Liver (tissue), 9 donors: ENCODE measurements around the gene TMEM43. TPM values are rescaled to one million over a fixed set of nuclear protein-coding genes. Genes with fewer than 3 reads are reported as not detected.

Source experiments
- DNase-seq: peaks from one replicate; pipeline ENCODE4 v3.0.0-alpha.2; 2017; ENCODE audit warnings: low spot score
- H3K27ac ChIP-seq, 2 donors: one replicate each; pipeline ENCODE4 v1.7.0; 2013; ENCODE audit warnings: inconsistent platforms in 2 of 2, low read length in 2 of 2, control low read depth in 1 of 2, low read depth in 1 of 2, mild to moderate bottlenecking in 1 of 2
- H3K27me3 ChIP-seq, 4 donors: one replicate each; pipeline versions ENCODE4 v1.6.1 to v1.7.0; 2013; ENCODE audit warnings: low read length in 3 of 4, inconsistent platforms in 1 of 4, mild to moderate bottlenecking in 1 of 4, moderate library complexity in 1 of 4; ENCODE audit not compliant: control insufficient read depth in 4 of 4, insufficient read depth in 4 of 4
- H3K36me3 ChIP-seq, 4 donors: one replicate each; pipeline versions ENCODE4 v1.6.1 to v1.7.0; 2013; ENCODE audit warnings: low read length in 3 of 4, mild to moderate bottlenecking in 3 of 4, low read depth in 1 of 4, moderate library complexity in 1 of 4; ENCODE audit not compliant: control insufficient read depth in 4 of 4, insufficient read depth in 3 of 4
- H3K4me1 ChIP-seq, 4 donors: one replicate each; pipeline versions ENCODE4 v1.6.1 to v1.7.0; 2013; ENCODE audit warnings: low read length in 3 of 4, mild to moderate bottlenecking in 3 of 4, moderate library complexity in 1 of 4; ENCODE audit not compliant: control insufficient read depth in 4 of 4, insufficient read depth in 4 of 4
- H3K4me3 ChIP-seq, 3 donors: one replicate each; pipeline versions ENCODE4 v1.6.1 to v1.7.0; 2013; ENCODE audit warnings: low read length in 3 of 3, control low read depth in 1 of 3, low read depth in 1 of 3, mild to moderate bottlenecking in 1 of 3
- H3K9ac ChIP-seq, 2 donors: one replicate each; pipeline ENCODE4 v1.7.0; 2013; ENCODE audit warnings: low read length in 2 of 2, mild to moderate bottlenecking in 2 of 2, moderate library complexity in 2 of 2, control low read depth in 1 of 2, low read depth in 1 of 2
- H3K9me3 ChIP-seq, 4 donors: one replicate each; pipeline versions ENCODE4 v1.6.1 to v1.7.0; 2013; ENCODE audit warnings: low read length in 3 of 4; ENCODE audit not compliant: control insufficient read depth in 4 of 4
- FOXA1 ChIP-seq: IDR thresholded peaks from 2 replicates; pipeline ENCODE4 v1.6.1; 2016; ENCODE audit warnings: antibody characterized with exemption
- GABPA ChIP-seq, 2 donors: IDR thresholded peaks in 1 of 2; conservative IDR thresholded peaks in 1 of 2; 2 replicates each; pipeline ENCODE4 v1.6.1; 2016; ENCODE audit warnings: antibody characterized with exemption in 2 of 2, mild to moderate bottlenecking in 1 of 2, moderate library complexity in 1 of 2
- HNF4G ChIP-seq: IDR thresholded peaks from 2 replicates; pipeline ENCODE4 v1.6.1; 2016; ENCODE audit warnings: antibody characterized with exemption
- NR2F2 ChIP-seq: IDR thresholded peaks from 2 replicates; pipeline ENCODE4 v1.6.1; 2016; ENCODE audit warnings: antibody characterized with exemption
- RAD21 ChIP-seq, 2 donors: IDR thresholded peaks; 2 replicates each; pipeline ENCODE4 v1.6.1; 2016; ENCODE audit warnings: antibody characterized with exemption in 2 of 2, mild to moderate bottlenecking in 2 of 2
- TAF1 ChIP-seq: conservative IDR thresholded peaks from 2 replicates; pipeline ENCODE4 v1.6.1; 2016; ENCODE audit warnings: antibody characterized with exemption, mild to moderate bottlenecking
- WGBS: extraction: QIAGEN DNeasy Blood & Tissue Kit; methylation state at CpG from one replicate; pipeline ENCODE4 v1.1.7; 2013; 5-methylcytosine and 5-hydroxymethylcytosine counted together
- polyA plus RNA-seq, 2 donors: library from polyadenylated mRNA; stranded (reverse) in 1 of 2; unstranded in 1 of 2; fragments of 200-250 nt in 1 of 2; fragments of >200 nt in 1 of 2; fragmentation: Nextera tagmentation in 1 of 2; extraction: Ambion mirVana in 1 of 2; gene quantifications; one replicate each; pipeline versions ENCODE4 v1.2.1 to v1.2.3, GENCODE V29; 2013 to 2015
- total RNA-seq, 2 donors: library from RNA; depleted of rRNA; stranded (reverse); fragments of >200 nt; gene quantifications; one replicate each; pipeline ENCODE4 v1.2.3, GENCODE V29; 2014
- TF ChIP-seq, protein P1 (sequence below): IDR thresholded peaks from 2 replicates; pipeline ENCODE4 v1.6.1; 2016; ENCODE audit warnings: antibody characterized with exemption
- TF ChIP-seq, protein P2 (sequence below): IDR thresholded peaks from 2 replicates; pipeline ENCODE4 v1.6.1; 2016; ENCODE audit warnings: antibody characterized with exemption
- TF ChIP-seq, protein P3 (sequence below): IDR thresholded peaks from 2 replicates; pipeline ENCODE4 v1.6.1; 2016; ENCODE audit warnings: antibody characterized with exemption, mild to moderate bottlenecking
- TF ChIP-seq, protein P4 (sequence below): IDR thresholded peaks from 2 replicates; pipeline ENCODE4 v1.6.1; 2016; ENCODE audit warnings: antibody characterized with exemption
- TF ChIP-seq, protein P5 (sequence below): fragments of 150-350 bp; IDR thresholded peaks from 2 replicates; pipeline ENCODE4 v1.5.1; 2017; ENCODE audit warnings: improper control_type of control experiment, low read depth, low read length; ENCODE audit not compliant: missing input control
- donor health status: healthy.
- donor health status: healthy.
- donor health status: healthy.
- donor health status: healthy.
- donor health status: healthy.

Gene TMEM43
- total and polyA plus RNA-seq, 4 donors, result 7.4 to 15.1 (median 13.5) TPM

DNA sequence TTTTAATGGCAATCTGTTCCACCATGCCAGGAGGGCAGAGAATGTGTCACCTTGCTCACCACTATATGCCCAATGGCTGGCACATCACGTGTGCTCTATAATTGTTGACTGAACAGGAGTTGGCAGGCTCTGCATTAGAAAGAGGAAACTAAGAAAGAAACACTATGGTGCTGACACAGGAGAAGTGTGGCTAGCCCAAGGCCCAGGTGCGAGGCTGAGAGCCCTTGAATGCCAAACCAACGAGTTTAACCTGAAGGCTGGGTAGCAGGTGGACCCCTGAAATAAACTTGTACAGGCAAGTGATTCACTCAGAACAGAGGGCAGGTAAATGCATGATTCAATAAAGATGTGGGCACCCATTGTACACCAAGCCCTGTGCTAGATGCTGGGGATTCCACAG is 2.6 kb upstream of the TMEM43 start:
- Histone ChIP-seq H3K36me3 (no peaks in the 10 kb centered on the region), H3K9me3 (no peaks in the 10 kb centered on the region), H3K27ac (no peak overlapping the region), H3K4me3 (no peak overlapping the region), H3K27me3 (no peaks in the 10 kb centered on the region), H3K9ac (no peak overlapping the region), H3K4me1 (peaks cover 29 to 61% (median 47%) of the 10 kb centered on the region in 4 donors)
- DNase-seq, result peak; percentile 30
- TF ChIP-seq RAD21 (IDR thresholded peaks at IDR 0.05) (no peak), TAF1 (no peak), NR2F2 (no peak), FOXA1 (no peak)
- TF ChIP-seq, protein P1, sequence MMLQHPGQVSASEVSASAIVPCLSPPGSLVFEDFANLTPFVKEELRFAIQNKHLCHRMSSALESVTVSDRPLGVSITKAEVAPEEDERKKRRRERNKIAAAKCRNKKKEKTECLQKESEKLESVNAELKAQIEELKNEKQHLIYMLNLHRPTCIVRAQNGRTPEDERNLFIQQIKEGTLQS, result no peak
- TF ChIP-seq, protein P2, sequence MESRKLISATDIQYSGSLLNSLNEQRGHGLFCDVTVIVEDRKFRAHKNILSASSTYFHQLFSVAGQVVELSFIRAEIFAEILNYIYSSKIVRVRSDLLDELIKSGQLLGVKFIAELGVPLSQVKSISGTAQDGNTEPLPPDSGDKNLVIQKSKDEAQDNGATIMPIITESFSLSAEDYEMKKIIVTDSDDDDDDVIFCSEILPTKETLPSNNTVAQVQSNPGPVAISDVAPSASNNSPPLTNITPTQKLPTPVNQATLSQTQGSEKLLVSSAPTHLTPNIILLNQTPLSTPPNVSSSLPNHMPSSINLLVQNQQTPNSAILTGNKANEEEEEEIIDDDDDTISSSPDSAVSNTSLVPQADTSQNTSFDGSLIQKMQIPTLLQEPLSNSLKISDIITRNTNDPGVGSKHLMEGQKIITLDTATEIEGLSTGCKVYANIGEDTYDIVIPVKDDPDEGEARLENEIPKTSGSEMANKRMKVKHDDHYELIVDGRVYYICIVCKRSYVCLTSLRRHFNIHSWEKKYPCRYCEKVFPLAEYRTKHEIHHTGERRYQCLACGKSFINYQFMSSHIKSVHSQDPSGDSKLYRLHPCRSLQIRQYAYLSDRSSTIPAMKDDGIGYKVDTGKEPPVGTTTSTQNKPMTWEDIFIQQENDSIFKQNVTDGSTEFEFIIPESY, result no peak
- TF ChIP-seq, protein P3, sequence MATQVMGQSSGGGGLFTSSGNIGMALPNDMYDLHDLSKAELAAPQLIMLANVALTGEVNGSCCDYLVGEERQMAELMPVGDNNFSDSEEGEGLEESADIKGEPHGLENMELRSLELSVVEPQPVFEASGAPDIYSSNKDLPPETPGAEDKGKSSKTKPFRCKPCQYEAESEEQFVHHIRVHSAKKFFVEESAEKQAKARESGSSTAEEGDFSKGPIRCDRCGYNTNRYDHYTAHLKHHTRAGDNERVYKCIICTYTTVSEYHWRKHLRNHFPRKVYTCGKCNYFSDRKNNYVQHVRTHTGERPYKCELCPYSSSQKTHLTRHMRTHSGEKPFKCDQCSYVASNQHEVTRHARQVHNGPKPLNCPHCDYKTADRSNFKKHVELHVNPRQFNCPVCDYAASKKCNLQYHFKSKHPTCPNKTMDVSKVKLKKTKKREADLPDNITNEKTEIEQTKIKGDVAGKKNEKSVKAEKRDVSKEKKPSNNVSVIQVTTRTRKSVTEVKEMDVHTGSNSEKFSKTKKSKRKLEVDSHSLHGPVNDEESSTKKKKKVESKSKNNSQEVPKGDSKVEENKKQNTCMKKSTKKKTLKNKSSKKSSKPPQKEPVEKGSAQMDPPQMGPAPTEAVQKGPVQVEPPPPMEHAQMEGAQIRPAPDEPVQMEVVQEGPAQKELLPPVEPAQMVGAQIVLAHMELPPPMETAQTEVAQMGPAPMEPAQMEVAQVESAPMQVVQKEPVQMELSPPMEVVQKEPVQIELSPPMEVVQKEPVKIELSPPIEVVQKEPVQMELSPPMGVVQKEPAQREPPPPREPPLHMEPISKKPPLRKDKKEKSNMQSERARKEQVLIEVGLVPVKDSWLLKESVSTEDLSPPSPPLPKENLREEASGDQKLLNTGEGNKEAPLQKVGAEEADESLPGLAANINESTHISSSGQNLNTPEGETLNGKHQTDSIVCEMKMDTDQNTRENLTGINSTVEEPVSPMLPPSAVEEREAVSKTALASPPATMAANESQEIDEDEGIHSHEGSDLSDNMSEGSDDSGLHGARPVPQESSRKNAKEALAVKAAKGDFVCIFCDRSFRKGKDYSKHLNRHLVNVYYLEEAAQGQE, result no peak
- WGBS, result 87% methylated on average over 3 of the region's 3 CpGs

DNA sequence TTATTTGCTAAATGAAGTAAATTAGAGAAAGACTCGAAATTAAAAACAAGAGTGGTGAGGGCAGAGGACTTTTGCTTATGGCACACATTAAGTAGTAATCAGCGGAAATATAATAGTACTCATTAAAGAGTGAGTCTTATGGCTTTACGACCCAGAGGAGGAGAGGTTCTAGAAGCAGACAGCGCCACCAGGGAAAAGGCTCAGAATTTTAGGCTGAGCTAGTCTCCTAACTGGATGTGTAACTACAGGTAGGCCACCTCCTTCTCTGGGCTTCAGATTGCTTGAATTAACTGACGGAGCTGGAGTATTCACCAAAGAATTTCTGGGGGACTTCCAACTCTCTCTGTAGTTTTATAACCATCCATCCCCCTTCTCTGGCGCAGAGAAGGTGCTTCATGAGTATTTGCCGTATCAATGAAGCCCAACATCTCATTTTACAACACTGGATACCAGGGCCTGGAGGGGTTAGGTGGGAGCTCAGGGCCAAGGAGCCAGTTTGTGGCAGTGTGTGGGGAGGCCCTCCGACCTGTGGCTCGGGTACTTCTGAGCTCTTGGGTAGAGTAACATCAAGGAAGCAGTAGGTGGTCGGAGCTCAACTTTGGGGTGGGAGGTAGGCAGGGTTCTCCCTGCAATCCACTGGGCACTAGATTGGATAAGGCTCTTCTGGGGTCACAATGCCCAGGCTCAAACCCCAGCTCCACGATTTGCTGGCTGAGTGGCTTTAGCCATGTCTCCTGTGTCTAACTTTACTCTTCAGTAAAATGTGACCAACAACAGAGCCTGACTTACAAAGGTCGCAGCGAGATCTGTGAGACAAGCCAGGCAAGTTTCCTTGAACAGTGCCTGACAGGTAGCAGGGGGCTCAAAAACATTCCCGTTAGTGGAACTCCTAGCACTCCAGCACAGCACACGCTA is 1.3 kb upstream of the TMEM43 start:
- Histone ChIP-seq H3K27me3 (no peaks in the 10 kb centered on the region), H3K27ac (peak overlapping the region; percentile 89 to 94), H3K4me1 (peaks cover 21 to 48% (median 36%) of the 10 kb centered on the region in 4 donors), H3K4me3 (peak overlapping the region; percentile 82 to 87 (median 86)), H3K9me3 (no peaks in the 10 kb centered on the region), H3K36me3 (peaks cover 0 to 5% (median 0%) of the 10 kb centered on the region in 4 donors), H3K9ac (peak overlapping the region; percentile 43 to 83)
- TF ChIP-seq, protein P2, result no peak
- TF ChIP-seq TAF1 (no peak), RAD21 (IDR thresholded peaks at IDR 0.05) (no peak), HNF4G (no peak), GABPA (IDR thresholded peaks at IDR 0.05 in 1 of 2, conservative IDR thresholded peaks at IDR 0.05 in 1 of 2) (no peak), FOXA1 (no peak)
- TF ChIP-seq, protein P4, sequence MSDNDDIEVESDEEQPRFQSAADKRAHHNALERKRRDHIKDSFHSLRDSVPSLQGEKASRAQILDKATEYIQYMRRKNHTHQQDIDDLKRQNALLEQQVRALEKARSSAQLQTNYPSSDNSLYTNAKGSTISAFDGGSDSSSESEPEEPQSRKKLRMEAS, result no peak
- TF ChIP-seq, protein P5, sequence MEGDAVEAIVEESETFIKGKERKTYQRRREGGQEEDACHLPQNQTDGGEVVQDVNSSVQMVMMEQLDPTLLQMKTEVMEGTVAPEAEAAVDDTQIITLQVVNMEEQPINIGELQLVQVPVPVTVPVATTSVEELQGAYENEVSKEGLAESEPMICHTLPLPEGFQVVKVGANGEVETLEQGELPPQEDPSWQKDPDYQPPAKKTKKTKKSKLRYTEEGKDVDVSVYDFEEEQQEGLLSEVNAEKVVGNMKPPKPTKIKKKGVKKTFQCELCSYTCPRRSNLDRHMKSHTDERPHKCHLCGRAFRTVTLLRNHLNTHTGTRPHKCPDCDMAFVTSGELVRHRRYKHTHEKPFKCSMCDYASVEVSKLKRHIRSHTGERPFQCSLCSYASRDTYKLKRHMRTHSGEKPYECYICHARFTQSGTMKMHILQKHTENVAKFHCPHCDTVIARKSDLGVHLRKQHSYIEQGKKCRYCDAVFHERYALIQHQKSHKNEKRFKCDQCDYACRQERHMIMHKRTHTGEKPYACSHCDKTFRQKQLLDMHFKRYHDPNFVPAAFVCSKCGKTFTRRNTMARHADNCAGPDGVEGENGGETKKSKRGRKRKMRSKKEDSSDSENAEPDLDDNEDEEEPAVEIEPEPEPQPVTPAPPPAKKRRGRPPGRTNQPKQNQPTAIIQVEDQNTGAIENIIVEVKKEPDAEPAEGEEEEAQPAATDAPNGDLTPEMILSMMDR, result no peak
- DNase-seq, result no peak
- WGBS, result 57% methylated on average over 15 of the region's 15 CpGs
